ENCODE results near the gene PLCB2.

DNA sequence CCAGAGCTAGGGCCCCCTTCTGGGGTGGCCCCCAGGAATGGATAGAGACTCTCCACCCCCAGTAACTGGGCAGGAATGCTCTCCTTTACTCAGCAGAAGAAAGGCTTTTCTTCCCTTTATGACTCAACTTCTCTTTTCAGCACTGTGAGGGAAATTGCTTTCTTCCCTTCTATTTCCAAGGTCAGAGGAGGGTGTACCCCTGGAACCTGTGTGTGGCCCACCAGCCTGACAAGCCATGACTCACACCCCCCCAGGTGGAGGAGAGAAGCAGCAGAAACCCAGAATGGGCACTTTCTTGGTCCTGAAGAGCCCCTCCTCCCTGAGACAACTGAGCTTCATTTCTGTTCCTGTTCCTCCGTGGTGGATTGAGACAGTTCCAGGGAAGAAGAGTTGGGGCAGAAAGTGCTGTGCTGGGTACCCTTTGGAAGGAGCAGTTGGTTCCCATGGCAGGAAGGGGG, 22.2 kb downstream of the PLCB2 start:
- TF ChIP-seq CTCF (IDR thresholded peaks at IDR 0.05; ENCODE audit: insufficient read depth, low read length) (no peak), POLR2AphosphoS5 (IDR thresholded peaks at IDR 0.05; ENCODE audit: low read depth) (no peak), GABPA (IDR thresholded peaks at IDR 0.05; ENCODE audit: low read depth) (no peak), SPI1 (IDR thresholded peaks at IDR 0.05; ENCODE audit: borderline replicate concordance, low read depth) (no peak)
- TF ChIP-seq, protein P1, sequence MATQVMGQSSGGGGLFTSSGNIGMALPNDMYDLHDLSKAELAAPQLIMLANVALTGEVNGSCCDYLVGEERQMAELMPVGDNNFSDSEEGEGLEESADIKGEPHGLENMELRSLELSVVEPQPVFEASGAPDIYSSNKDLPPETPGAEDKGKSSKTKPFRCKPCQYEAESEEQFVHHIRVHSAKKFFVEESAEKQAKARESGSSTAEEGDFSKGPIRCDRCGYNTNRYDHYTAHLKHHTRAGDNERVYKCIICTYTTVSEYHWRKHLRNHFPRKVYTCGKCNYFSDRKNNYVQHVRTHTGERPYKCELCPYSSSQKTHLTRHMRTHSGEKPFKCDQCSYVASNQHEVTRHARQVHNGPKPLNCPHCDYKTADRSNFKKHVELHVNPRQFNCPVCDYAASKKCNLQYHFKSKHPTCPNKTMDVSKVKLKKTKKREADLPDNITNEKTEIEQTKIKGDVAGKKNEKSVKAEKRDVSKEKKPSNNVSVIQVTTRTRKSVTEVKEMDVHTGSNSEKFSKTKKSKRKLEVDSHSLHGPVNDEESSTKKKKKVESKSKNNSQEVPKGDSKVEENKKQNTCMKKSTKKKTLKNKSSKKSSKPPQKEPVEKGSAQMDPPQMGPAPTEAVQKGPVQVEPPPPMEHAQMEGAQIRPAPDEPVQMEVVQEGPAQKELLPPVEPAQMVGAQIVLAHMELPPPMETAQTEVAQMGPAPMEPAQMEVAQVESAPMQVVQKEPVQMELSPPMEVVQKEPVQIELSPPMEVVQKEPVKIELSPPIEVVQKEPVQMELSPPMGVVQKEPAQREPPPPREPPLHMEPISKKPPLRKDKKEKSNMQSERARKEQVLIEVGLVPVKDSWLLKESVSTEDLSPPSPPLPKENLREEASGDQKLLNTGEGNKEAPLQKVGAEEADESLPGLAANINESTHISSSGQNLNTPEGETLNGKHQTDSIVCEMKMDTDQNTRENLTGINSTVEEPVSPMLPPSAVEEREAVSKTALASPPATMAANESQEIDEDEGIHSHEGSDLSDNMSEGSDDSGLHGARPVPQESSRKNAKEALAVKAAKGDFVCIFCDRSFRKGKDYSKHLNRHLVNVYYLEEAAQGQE (IDR thresholded peaks at IDR 0.05; ENCODE audit: insufficient replicate concordance, low read depth), result no peak
